Measurements from ENCODE around the gene PATJ. TPM values are rescaled to one million over a fixed set of nuclear protein-coding genes. Genes with fewer than 3 reads are reported as not detected.

Gene PATJ
- total RNA-seq, 1 experiment from 2014 or later, result 48.8 TPM

GRCh38 chr1:62198781-62199125 is 456.5 kb downstream of the PATJ start:
- BruUV-seq (replicated peaks), result no TSS peak
- ChIA-PET RAD21 (ENCODE audit: low non-redundant PET in 1 of 2, low total read pairs in 2 of 2, uncharacterized antibody in 2 of 2, unreplicated experiment in 2 of 2) (no interaction called here), CTCF (no interaction called here), POLR2A (no interaction called here)
- Histone ChIP-seq H3K9ac (ENCODE audit: low read length) (no peak overlapping the region), H3K27ac (ENCODE audit: low read depth, low read length) (no peak overlapping the region), H4K20me1 (ENCODE audit: insufficient read depth) (no peaks in the 10 kb centered on the region), H3K36me3 (ENCODE audit: control insufficient read depth in 1 of 2, insufficient read depth in 2 of 2, low read length in 2 of 2) (no peaks in the 10 kb centered on the region), H3K4me1 (ENCODE audit: control insufficient read depth in 1 of 2, insufficient read depth in 2 of 2, low read length in 2 of 2) (no peaks in the 10 kb centered on the region), H3K4me3 (replicated peaks in 1 of 2; ENCODE audit: low read depth in 1 of 2, low read length in 2 of 2) (no peak overlapping the region), H3K4me2 (ENCODE audit: low read length) (no peak overlapping the region), H3K9me2 (ENCODE audit: insufficient read depth) (no peaks in the 10 kb centered on the region), H3K79me2 (ENCODE audit: insufficient read depth, low read length) (no peaks in the 10 kb centered on the region), H3K27me3 (ENCODE audit: insufficient read depth, low read length) (no peaks in the 10 kb centered on the region), H2AFZ (ENCODE audit: low read depth, low read length, poor library complexity, severe bottlenecking) (no peak overlapping the region), H3K9me3 (ENCODE audit: control insufficient read depth in 1 of 2, insufficient read depth in 1 of 2, low read depth in 1 of 2, low read length in 2 of 2) (no peaks in the 10 kb centered on the region)
- TF ChIP-seq EZH2 (IDR thresholded peaks at IDR 0.05), result no peak
- TF ChIP-seq CBX3 (IDR thresholded peaks at IDR 0.05; ENCODE audit: low read depth), result no peak
- no peak for TF ChIP-seq YY1 (IDR thresholded peaks at IDR 0.05; ENCODE audit: extremely low read depth, insufficient replicate concordance, low read depth, low read length)
- TF ChIP-seq, protein P1, sequence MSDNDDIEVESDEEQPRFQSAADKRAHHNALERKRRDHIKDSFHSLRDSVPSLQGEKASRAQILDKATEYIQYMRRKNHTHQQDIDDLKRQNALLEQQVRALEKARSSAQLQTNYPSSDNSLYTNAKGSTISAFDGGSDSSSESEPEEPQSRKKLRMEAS (IDR thresholded peaks at IDR 0.05), result no peak
- TF ChIP-seq POLR2AphosphoS5 (IDR thresholded peaks at IDR 0.05; ENCODE audit: low read depth, low read length), result no peak
- no peak for TF ChIP-seq SIN3A (IDR thresholded peaks at IDR 0.05; ENCODE audit: low read depth)
- TF ChIP-seq CEBPB (IDR thresholded peaks at IDR 0.05; ENCODE audit: low read depth), result no peak
- TF ChIP-seq REST (IDR thresholded peaks at IDR 0.05; ENCODE audit: low read depth), result no peak
- TF ChIP-seq EGR1 (IDR thresholded peaks at IDR 0.05; ENCODE audit: low read depth), result no peak
- TF ChIP-seq ZBTB33 (IDR thresholded peaks at IDR 0.05; ENCODE audit: extremely low read depth, insufficient replicate concordance, low read length), result no peak
- DNase-seq (ENCODE audit: low read depth, low spot score) (no peak), ATAC-seq (no peak)
- intact Hi-C loops (cut with micrococcal nuclease), result no loop called here
